Measurements from ENCODE around the gene PLD1.

PLD1 gene

GRCh38 chr3:171688593-171688992 lies 121.7 kb downstream of the PLD1 start:
- DNase-seq = no peak

DNA sequence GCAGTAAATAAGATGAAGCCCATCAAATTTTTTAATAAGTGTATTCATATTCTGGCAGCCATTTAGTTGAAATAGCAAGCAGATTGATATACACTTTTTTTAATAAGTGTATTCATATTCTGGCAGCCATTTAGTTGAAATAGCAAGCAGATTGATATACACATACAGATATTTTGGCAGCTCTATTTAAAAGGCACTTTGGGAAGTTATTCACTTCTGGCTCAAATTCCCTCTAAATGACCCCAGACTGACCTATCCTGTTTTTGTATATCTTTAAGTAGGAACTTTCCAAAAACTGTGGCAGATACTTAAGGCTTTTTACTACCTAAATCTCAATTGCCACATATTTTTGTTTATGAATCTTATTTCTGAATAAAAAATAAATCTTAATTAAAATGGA lies 122.3 kb downstream of the PLD1 start:
- DNase-seq = no peak

GRCh38 chr3:171687581-171687980 lies 122.7 kb downstream of the PLD1 start:
- DNase-seq = no peak

- DNase-seq = no peak
These were observed 123.2 kb downstream of the PLD1 start for GRCh38 chr3:171687064-171687463.

DNA sequence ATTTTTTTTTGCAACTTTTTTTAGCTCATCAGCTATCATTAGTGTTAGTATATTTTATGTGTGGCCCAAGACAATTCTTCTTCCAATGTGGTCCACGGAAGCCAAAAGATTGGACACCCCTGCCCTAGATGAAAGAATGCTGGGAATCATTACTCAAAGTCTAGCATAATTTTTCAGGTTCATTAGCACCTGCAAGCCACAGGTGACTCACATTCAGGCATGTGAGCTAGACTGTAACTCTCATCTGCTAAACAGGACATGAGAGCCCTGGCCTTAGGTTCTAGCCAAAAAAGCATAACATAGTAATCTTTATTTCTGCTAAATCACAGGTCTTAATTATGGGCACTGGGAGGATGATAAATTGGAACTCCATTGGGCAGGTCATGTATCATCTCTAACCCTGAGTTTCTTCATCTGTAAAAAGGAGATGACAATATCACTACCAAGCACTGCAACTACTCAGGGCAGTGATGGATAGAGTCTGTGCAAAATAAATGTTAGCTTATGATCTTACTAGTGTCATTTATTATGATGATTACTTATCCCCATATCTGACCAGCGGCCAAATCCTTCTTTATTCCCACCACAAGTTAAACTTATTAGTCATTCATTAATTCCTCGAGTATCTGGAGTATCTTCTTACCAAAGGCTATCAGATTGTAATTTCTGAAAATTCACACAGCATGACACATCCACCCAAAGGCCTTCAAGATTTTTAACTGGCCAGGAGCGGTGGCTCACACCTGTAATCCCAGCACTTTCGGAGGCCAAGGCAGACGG lies 125.0 kb downstream of the PLD1 start:
- DNase-seq = no peak

GRCh38 chr3:171684221-171684620 lies 126.1 kb downstream of the PLD1 start:
- no peak for DNase-seq

DNA sequence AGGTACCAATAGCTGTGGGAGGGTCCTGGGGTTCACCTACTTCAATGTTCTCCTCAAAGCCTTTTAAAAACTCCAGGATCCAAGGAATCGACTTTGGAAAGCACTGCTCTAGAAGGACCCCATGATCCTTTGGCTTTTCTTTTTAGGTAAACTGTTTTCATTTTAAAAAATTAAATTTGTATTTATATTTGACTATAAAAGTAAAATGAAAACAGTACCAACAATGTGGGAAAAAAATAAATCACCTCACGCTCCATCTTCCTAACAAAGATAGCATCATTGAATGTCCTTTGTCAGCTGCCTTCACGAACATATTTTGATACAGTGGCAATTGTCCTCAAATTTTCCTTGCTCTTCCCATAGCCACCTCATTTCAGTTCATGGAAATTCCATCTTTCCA lies 127.5 kb downstream of the PLD1 start:
- DNase-seq = no peak

DNA sequence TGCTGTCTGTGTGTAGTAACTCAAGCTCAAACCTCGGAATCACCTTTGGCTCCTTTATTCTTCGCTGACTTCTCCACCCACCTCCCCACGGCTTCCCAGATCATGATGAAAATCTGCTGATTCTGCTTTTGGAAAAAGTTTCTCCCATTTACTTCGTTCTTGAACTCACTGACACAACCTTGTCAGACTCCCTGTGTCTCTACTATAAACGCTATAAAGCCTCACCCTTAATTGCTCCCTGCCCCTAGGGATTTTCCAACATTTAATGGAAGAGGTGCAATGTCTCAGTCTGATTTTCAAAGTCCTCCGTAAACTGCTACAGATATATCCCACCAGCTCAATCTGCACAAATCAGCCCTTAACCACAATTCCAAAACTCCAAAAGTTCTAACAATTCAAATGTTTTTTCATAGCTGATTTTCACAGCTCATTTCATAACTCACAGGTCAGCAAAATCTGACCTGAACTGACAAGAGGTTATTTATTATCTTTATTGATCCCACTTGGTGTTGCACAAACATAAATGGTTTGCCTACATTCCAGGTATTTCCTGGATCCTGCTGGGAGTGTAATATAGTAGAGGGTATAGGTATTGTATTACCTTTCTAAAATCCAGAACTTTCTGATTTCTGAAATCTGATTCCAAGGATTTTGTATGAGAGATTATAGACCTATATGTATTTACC lies 129.4 kb downstream of the PLD1 start:
- DNase-seq = no peak

- DNase-seq = no peak
These were observed 131.3 kb downstream of the PLD1 start for GRCh38 chr3:171678971-171679492.

DNA sequence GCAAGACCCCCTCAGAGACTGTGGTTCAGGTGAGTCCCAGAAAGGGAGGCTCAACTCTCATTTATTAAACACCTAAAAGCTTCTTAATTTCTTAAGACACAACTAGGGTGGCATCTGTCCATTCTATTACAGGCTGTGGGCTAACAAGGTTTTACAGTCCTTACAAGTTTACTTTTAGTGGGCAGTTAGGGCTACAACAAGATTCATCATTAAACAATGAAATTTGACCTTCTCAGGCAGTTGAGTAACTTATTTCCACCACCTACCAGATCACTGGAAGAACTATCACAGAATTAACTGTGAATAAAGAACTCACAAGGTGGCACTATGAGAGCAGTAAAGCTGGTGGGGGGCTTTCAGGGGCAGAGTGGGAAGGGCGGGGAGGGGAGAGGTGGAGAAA lies 132.6 kb downstream of the PLD1 start:
- DNase-seq = no peak

- DNase-seq = no peak
These were observed 133.6 kb downstream of the PLD1 start for GRCh38 chr3:171676601-171677175.

- DNase-seq = no peak
These were observed 136.3 kb downstream of the PLD1 start for GRCh38 chr3:171673951-171674350.

DNA sequence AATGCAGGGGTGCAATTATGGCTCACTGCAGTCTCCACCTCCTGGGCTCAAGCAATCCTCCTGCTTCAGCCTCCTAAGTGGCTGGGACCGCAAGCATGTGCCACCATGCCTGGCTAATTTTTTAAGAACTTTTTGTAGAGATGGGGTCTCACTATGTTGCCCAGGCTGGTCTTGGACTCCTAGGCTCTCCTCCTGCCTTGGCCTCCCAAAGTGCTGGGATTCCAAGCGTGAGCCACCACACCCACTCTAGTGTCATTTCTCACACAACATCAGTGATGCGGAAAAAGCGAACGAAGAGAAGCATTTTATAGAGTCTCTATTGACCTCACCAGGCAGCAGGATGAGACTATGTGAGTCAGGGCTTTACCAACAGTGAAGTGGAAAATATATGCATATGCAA lies 137.7 kb downstream of the PLD1 start:
- DNase-seq = no peak

DNA sequence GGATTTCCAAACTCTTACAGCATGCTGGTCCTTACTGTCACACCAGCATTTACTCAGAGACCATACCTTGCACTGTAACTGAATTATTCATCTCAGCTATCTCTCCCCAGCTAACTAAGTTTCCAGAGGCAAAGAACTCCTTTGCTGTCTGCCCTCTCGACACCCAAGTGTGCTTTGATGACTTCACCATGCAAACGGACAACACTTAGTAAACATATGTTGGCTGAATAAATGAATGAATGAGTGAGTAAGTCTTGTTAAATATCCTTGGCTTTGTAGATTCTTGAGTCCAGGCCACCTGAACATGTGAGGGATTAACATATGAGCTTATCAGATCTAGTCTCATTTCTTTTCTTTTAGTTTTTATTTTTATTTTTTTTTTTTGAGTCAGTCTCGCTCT lies 138.2 kb downstream of the PLD1 start:
- no peak for DNase-seq

DNA sequence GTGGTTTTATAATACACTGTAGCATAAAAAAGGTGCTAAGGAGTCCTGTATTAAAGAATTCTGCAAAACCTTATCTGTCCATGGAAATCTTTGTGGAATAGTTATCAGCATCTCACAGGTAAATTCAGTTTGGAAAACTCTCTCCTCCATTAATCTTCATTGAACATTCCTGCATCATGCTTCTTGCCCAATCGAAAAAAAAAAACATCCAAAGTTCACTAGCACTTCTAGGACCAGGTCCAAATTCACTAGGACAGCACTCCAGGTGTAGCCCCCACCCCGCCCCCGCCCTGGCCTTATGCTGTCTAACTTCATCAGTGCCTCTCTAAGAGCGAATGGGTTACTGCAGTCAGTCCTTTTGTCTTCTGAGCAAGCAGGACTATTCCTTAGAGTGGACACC lies 138.6 kb downstream of the PLD1 start:
- no peak for DNase-seq

GRCh38 chr3:171666516-171666915 lies 143.8 kb downstream of the PLD1 start:
- DNase-seq = no peak

GRCh38 chr3:171663805-171664204 lies 146.5 kb downstream of the PLD1 start:
- DNase-seq = no peak

DNA sequence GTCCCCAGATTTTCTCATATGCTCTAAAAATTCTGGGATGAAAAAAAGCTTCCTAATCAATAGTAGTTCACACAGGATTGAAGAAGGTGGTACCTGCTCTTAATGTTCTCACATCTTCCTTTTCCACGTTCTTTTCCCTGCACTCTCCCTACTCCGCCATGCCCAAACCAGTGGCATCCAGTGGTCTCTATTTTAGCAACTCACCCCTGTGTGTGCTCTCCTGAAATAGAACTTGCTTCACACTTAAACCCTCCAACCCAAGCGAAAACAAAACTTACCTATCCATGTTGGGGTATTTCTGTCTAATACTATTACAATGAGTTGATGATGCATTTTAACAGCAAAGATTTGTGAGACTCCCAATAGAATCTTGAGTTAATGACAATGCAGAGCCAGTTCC lies 148.8 kb downstream of the PLD1 start:
- no peak for DNase-seq

DNA sequence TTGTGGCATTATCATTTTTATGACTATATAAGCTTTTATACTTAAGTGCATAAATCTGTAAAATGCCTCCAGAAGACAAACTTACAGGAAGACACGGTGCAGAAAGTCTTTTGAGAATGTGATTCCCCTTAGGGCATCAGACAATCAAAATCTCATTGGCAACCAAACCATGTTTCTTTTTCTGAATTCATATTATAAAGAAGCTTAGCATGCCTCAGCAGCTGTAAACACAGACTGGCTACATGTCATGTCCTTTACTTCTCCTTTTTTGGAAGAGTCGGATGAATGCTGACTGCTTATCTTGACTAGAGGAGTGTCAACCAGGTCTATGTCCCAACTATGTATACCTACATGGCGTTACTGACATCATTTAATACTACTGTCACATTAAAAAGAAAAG lies 150.1 kb downstream of the PLD1 start:
- DNase-seq = no peak

- DNase-seq = no peak
These were observed 151.4 kb downstream of the PLD1 start for GRCh38 chr3:171658841-171659240.

GRCh38 chr3:171654809-171655208 lies 155.5 kb downstream of the PLD1 start:
- DNase-seq = no peak

DNA sequence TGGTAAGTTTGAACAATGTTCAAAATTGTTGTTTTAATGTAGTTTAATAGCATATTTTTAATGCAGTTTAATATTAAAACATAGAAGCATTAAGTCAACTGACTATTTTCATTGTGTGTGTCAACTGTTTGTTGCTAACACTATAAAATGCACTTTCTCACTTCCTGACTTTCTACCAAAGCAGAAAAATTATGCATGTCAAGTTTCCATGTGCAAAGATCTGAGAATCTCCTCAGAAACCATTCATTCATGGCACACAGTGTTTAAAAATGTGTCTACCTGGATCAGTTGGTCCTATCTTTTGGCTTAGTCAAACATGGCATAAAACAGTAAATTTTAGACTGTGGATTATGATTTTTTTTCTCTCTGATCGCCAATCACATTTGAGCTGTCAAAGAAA lies 156.0 kb downstream of the PLD1 start:
- no peak for DNase-seq

GRCh38 chr3:171653701-171654100 lies 156.6 kb downstream of the PLD1 start:
- DNase-seq = no peak

GRCh38 chr3:171652932-171653331 lies 157.4 kb downstream of the PLD1 start:
- DNase-seq = no peak

Measured in NCI-H1436 treated with DMSO at 0.1 percent for 48 hours (cell line).